Measurements from ENCODE around the gene KAT2A. TPM values are rescaled to one million over a fixed set of nuclear protein-coding genes. Genes with fewer than 3 reads are reported as not detected.
A peak's percentile ranks its signal among the peaks of the same experiment; 100 is the strongest.

KAT2A gene
- total RNA-seq, 1 donor from 2014 or later, result 19.2 TPM

- DNase-seq, result no peak
Observed at GRCh38 chr17:42114118-42114517, 7.0 kb downstream of the KAT2A start.

GRCh38 chr17:42113293-42114069, 7.7 kb downstream of the KAT2A start:
- no peak for DNase-seq

GRCh38 chr17:42112552-42113176, 8.5 kb downstream of the KAT2A start, which contains the start of gene DHX58:
Gene DHX58, minus strand, starts transcription at chr17:42112714. Its CDS starts 822 bp downstream, at chr17:42111892.
- peak; percentile 79 for DNase-seq

- DNase-seq, result no peak
Observed at GRCh38 chr17:42111871-42112551, 9.2 kb downstream of the KAT2A start.

- DNase-seq, result no peak
Observed at GRCh38 chr17:42111265-42111636, 9.9 kb downstream of the KAT2A start.

GRCh38 chr17:42110301-42111264, 10.6 kb downstream of the KAT2A start:
- DNase-seq, result no peak

GRCh38 chr17:42109086-42109485, 12.1 kb downstream of the KAT2A start:
- DNase-seq, result no peak

- no peak for DNase-seq
Observed at GRCh38 chr17:42107597-42108576, 13.3 kb downstream of the KAT2A start.

GRCh38 chr17:42107124-42107523, 14.0 kb downstream of the KAT2A start:
- DNase-seq, result no peak

GRCh38 chr17:42106009-42106408, 15.2 kb downstream of the KAT2A start:
- no peak for DNase-seq

GRCh38 chr17:42104264-42104663, 16.9 kb downstream of the KAT2A start:
- DNase-seq, result no peak

- DNase-seq, result no peak
Observed at GRCh38 chr17:42103221-42103954, 17.8 kb downstream of the KAT2A start.

- no peak for DNase-seq
Observed at GRCh38 chr17:42101513-42102292, 19.5 kb downstream of the KAT2A start.

GRCh38 chr17:42098730-42099399, 22.3 kb downstream of the KAT2A start:
- DNase-seq, result no peak

- DNase-seq, result no peak
Observed at GRCh38 chr17:42097691-42098631, 23.2 kb downstream of the KAT2A start, which contains the start of gene ZNF385C. Gene ZNF385C, minus strand, starts transcription at chr17:42098473. Its CDS starts 35,417 bp downstream, at chr17:42063056.

- no peak for DNase-seq
Observed at GRCh38 chr17:42096360-42097111, 24.6 kb downstream of the KAT2A start.

Measured in skin of body (tissue), 2 donors.